PFSK-1 (cell line): Measurements from ENCODE around the gene ALG14.

Experiments
- FOXP2 ChIP-seq: optimal IDR thresholded peaks from 2 replicates; pipeline ENCODE3; 2011; ENCODE audit warnings: borderline replicate concordance, control low read depth, inconsistent platforms; ENCODE audit not compliant: insufficient read depth; ENCODE audit errors: extremely low read length, extremely low read depth
- POLR2AphosphoS5 ChIP-seq: IDR thresholded peaks from 2 replicates; pipeline ENCODE4 v1.6.1; 2012; ENCODE audit warnings: low read depth, mild to moderate bottlenecking, control low read depth, low read length, moderate library complexity
- SIN3A ChIP-seq: IDR thresholded peaks from 2 replicates; pipeline ENCODE4 v1.6.1; 2012; ENCODE audit warnings: mild to moderate bottlenecking, low read length, moderate library complexity, borderline replicate concordance; ENCODE audit not compliant: insufficient read depth
- TAF1 ChIP-seq: IDR thresholded peaks from 2 replicates; pipeline ENCODE4 v1.6.1; 2012; ENCODE audit warnings: low read length, control low read depth, borderline replicate concordance; ENCODE audit not compliant: insufficient read depth
- TF ChIP-seq, protein P1 (sequence below), 2 experiments: IDR thresholded peaks; 2 replicates each; pipeline versions ENCODE4 v1.6.1 to v1.8.0; 2011 to 2012; ENCODE audit warnings: low read depth in 2 of 2, low read length in 2 of 2, control low read depth in 1 of 2, inconsistent platforms in 1 of 2, mild to moderate bottlenecking in 1 of 2, moderate library complexity in 1 of 2; ENCODE audit not compliant: insufficient read depth in 1 of 2

DNA sequence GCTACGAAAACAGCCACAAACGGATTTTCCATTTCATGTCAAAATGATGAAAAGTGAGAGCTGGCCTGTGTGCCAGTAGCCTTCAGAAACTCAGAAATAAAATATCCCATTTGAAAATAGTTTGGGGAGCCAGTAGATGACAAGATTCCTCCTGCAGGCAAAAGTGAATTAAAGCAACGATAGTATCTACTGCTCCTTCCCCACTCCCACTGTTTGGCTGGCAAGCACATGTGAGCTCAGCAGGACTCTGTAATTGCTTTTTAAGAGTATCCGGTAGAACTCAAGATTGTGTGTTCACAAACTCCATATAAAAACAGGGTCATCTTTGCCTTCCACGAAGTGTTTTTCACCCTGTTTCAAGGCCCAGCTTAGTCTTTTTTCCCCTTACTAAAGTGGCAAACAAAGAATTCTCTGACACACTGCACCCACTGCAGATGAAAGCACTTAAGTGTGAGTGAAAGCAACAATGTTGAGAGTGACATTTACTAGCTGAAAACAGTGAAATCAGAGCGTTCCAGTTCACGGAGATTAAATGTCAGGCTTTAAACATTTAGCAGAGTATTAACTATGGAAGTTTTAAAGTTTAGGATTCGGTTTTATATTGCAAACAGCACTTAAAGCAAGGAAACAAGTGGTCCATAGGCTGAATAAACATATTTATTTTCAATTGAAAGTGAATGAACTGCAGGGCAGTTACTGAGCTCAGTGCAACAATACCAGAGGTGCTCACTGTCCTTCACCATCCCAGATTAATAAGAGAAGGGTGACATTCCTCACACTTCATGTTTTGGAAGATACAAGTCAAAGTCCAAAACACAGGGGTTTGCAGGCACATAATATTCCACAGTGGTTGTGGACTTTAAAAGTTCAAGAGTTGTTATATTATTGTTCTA lies 70.0 kb downstream of the ALG14 start:
- TF ChIP-seq SIN3A: peak; percentile 78; the same call in 1 of the 2 replicates
- TF ChIP-seq POLR2AphosphoS5: peak; percentile 23; the same call in 1 of the 2 replicates
- peak; percentile 58; the same call in 1 of the 2 replicates for TF ChIP-seq TAF1
- TF ChIP-seq, protein P1, sequence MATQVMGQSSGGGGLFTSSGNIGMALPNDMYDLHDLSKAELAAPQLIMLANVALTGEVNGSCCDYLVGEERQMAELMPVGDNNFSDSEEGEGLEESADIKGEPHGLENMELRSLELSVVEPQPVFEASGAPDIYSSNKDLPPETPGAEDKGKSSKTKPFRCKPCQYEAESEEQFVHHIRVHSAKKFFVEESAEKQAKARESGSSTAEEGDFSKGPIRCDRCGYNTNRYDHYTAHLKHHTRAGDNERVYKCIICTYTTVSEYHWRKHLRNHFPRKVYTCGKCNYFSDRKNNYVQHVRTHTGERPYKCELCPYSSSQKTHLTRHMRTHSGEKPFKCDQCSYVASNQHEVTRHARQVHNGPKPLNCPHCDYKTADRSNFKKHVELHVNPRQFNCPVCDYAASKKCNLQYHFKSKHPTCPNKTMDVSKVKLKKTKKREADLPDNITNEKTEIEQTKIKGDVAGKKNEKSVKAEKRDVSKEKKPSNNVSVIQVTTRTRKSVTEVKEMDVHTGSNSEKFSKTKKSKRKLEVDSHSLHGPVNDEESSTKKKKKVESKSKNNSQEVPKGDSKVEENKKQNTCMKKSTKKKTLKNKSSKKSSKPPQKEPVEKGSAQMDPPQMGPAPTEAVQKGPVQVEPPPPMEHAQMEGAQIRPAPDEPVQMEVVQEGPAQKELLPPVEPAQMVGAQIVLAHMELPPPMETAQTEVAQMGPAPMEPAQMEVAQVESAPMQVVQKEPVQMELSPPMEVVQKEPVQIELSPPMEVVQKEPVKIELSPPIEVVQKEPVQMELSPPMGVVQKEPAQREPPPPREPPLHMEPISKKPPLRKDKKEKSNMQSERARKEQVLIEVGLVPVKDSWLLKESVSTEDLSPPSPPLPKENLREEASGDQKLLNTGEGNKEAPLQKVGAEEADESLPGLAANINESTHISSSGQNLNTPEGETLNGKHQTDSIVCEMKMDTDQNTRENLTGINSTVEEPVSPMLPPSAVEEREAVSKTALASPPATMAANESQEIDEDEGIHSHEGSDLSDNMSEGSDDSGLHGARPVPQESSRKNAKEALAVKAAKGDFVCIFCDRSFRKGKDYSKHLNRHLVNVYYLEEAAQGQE (IDR thresholded peaks at IDR 0.05; ENCODE audit: insufficient read depth in 1 of 2, low read depth in 2 of 2, low read length in 2 of 2): no peak; a peak in 1 of 4 replicates
- TF ChIP-seq FOXP2: no peak
